PC-3 (cell line): Measurements from ENCODE around the gene ZNF738.

Experiments used
- CTCF ChIP-seq: fragments of 300-600 bp; sonication (generic); conservative IDR thresholded peaks from 2 replicates; pipeline ENCODE4 v1.5.1; 2017; ENCODE audit warnings: antibody characterized with exemption, low read depth, mild to moderate bottlenecking, low read length
- EZH2 ChIP-seq: fragments of 300-600 bp; sonication (generic); IDR thresholded peaks from one replicate; pipeline ENCODE4 v1.6.1; 2017; ENCODE audit warnings: antibody characterized with exemption, mild to moderate bottlenecking, low read length; ENCODE audit not compliant: unreplicated experiment
- EZH2phosphoT487 ChIP-seq: fragments of 300-600 bp; sonication (generic); IDR thresholded peaks from 2 replicates; pipeline ENCODE4 v1.6.1; 2018; ENCODE audit warnings: mild to moderate bottlenecking, antibody characterized with exemption, low read length, borderline replicate concordance

GRCh38 chr19:21396893-21397572 lies 38.2 kb downstream of the ZNF738 start, which contains the start of gene ZNF493:
- TF ChIP-seq CTCF = no peak
- no peak for TF ChIP-seq EZH2
- TF ChIP-seq EZH2phosphoT487 = no peak
